HEK293 (cell line): Measurements from ENCODE around the gene ZNF541.

Experiments
- CTCF ChIA-PET: fragments of 350-600 bp; formaldehyde crosslinking; extraction: SDS; loops from one replicate; lab custom pipeline; 2021; ENCODE audit warnings: antibody characterized with exemption; lab: Yijun Ruan, JAX
- POLR2A ChIA-PET: fragments of 300-600 bp; formaldehyde crosslinking; extraction: SDS; loops from one replicate; lab custom pipeline; 2020; ENCODE audit warnings: antibody characterized with exemption, inconsistent platforms; lab: Yijun Ruan, JAX
- H3K27ac ChIP-seq: fragments of 200-500 bp; sonication (Bioruptor generic); 2 replicates; pipeline ENCODE4 v1.5.1; 2014; ENCODE audit warnings: low read depth, low read length, control low read depth, inconsistent platforms; ENCODE audit errors: extremely low read depth
- H3K36me3 ChIP-seq, 2 experiments: fragments of 200-500 bp in 1 of 2; sonication (Bioruptor generic) in 1 of 2; 1 replicate in 1 of 2; 2 replicates in 1 of 2; pipeline ENCODE4 v1.5.1; 2014 to 2017; ENCODE audit warnings: inconsistent platforms in 2 of 2, low read length in 2 of 2; ENCODE audit not compliant: control insufficient read depth in 2 of 2, insufficient read depth in 1 of 2
- H3K4me1 ChIP-seq: fragments of 200-500 bp; sonication (Bioruptor generic); 2 replicates; pipeline ENCODE4 v1.5.1; 2014; ENCODE audit warnings: mild to moderate bottlenecking, low read length, inconsistent platforms; ENCODE audit not compliant: control insufficient read depth, insufficient read depth
- H3K4me3 ChIP-seq: 2 replicates; pipeline ENCODE4 v1.5.1; 2011; ENCODE audit warnings: low read depth, mild to moderate bottlenecking, control low read depth, low read length, moderate library complexity
- H3K9me3 ChIP-seq: fragments of 200-500 bp; sonication (Bioruptor generic); 2 replicates; pipeline ENCODE4 v1.5.1; 2014; ENCODE audit warnings: low read depth, low read length, inconsistent platforms; ENCODE audit not compliant: control insufficient read depth, insufficient read depth
- EGR2 ChIP-seq: fragments of 450-650 bp; formaldehyde crosslinking; IDR thresholded peaks from 2 replicates; pipeline ENCODE4 v1.5.1; 2016; ENCODE audit warnings: low read depth, missing biosample characterization, missing genetic modification characterization
- GLIS1 ChIP-seq: fragments of 450-650 bp; formaldehyde crosslinking; IDR thresholded peaks from 2 replicates; pipeline ENCODE4 v1.5.1; 2016; ENCODE audit warnings: missing biosample characterization, missing genetic modification characterization
- KLF16 ChIP-seq: fragments of 450-650 bp; formaldehyde crosslinking; IDR thresholded peaks from 2 replicates; pipeline ENCODE4 v1.5.1; 2017; ENCODE audit warnings: missing biosample characterization, missing genetic modification characterization
- OVOL3 ChIP-seq: fragments of 450-650 bp; formaldehyde crosslinking; IDR thresholded peaks from 2 replicates; pipeline ENCODE4 v1.5.1; 2016; ENCODE audit warnings: missing biosample characterization, missing genetic modification characterization
- PRDM1 ChIP-seq: fragments of 450-650 bp; formaldehyde crosslinking; IDR thresholded peaks from 2 replicates; pipeline ENCODE4; 2016; ENCODE audit warnings: missing biosample characterization, missing genetic modification characterization
- ZFHX2 ChIP-seq: fragments of 450-650 bp; formaldehyde crosslinking; conservative IDR thresholded peaks from 2 replicates; pipeline ENCODE4 v1.5.1; 2016; ENCODE audit warnings: missing biosample characterization, missing genetic modification characterization
- ZFP41 ChIP-seq: fragments of 450-650 bp; formaldehyde crosslinking; IDR thresholded peaks from 2 replicates; pipeline ENCODE4 v1.5.1; 2016; ENCODE audit warnings: missing biosample characterization, missing genetic modification characterization, borderline replicate concordance
- ZNF157 ChIP-seq: fragments of 450-650 bp; formaldehyde crosslinking; IDR thresholded peaks from 2 replicates; pipeline ENCODE4 v1.5.1; 2016; ENCODE audit warnings: missing biosample characterization, missing genetic modification characterization
- ZNF174 ChIP-seq: fragments of 450-650 bp; formaldehyde crosslinking; IDR thresholded peaks from 2 replicates; pipeline ENCODE4 v1.5.0; 2017; ENCODE audit warnings: missing biosample characterization, mild to moderate bottlenecking, missing genetic modification characterization
- ZNF391 ChIP-seq: fragments of 450-650 bp; formaldehyde crosslinking; IDR thresholded peaks from 2 replicates; pipeline ENCODE4 v1.5.1; 2016; ENCODE audit warnings: low read depth, missing biosample characterization, missing genetic modification characterization, borderline replicate concordance
- ZNF548 ChIP-seq: fragments of 450-650 bp; formaldehyde crosslinking; IDR thresholded peaks from 2 replicates; pipeline ENCODE4 v1.5.1; 2016; ENCODE audit warnings: missing biosample characterization, missing genetic modification characterization
- ZNF664 ChIP-seq: fragments of 450-650 bp; formaldehyde crosslinking; IDR thresholded peaks from 2 replicates; pipeline ENCODE4 v1.5.1; 2016; ENCODE audit warnings: missing biosample characterization, missing genetic modification characterization
- TF ChIP-seq, protein P1 (sequence below): fragments of 450-650 bp; formaldehyde crosslinking; conservative IDR thresholded peaks from 2 replicates; pipeline ENCODE4 v1.5.1; 2016; ENCODE audit warnings: low read depth, missing biosample characterization, missing genetic modification characterization
- TF ChIP-seq, protein P2 (sequence below): fragments of 450-650 bp; formaldehyde crosslinking; IDR thresholded peaks from 2 replicates; pipeline ENCODE4 v1.5.1; 2016; ENCODE audit warnings: missing biosample characterization, missing genetic modification characterization
- TF ChIP-seq, protein P3 (sequence below): fragments of 450-650 bp; formaldehyde crosslinking; IDR thresholded peaks from 2 replicates; pipeline ENCODE4 v1.5.0; 2017; ENCODE audit warnings: missing biosample characterization, missing genetic modification characterization, borderline replicate concordance

Gene ZNF541

DNA sequence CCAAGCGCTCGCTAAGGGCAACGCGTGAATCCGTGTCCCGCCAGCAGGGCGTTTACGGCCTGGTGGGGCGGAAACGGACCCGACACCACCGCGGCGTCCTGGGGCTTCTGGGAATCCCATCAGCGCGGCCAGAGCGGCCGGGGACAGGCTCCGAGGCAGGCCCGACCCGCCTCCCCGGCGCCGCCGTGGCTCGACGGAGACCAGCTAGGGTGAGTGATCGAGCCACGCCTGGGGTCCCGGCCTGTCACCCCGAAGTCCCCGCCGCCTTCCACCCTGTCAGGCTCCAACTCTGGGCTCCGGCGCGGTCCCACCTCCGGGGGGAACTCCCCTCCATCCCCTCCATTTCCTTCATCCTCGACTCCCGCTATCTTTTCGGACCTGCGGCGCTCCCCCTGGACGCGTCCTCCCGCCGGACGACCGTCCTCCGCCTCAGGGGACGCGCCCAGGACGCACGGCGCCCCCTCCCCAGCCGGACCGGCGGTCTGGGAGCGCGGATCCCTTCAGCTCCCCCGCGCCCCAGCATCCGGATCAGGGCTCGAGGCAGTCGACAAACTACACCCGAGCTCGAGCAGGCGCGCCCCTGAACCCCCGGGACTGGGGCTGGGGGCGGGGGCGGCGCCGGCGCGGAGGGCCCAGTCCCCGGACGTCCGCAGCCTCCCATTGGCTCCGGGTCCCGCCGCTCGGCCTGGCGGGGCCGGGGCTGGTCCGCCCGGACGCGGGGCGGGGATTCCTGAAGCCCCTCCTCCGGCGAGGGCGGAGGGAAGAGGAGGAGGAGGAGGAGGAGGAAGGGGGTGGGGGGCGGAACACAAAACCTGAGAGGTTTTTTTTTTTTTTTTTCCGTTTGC is 35.3 kb upstream of the ZNF541 start (continued):
- TF ChIP-seq, protein P1, sequence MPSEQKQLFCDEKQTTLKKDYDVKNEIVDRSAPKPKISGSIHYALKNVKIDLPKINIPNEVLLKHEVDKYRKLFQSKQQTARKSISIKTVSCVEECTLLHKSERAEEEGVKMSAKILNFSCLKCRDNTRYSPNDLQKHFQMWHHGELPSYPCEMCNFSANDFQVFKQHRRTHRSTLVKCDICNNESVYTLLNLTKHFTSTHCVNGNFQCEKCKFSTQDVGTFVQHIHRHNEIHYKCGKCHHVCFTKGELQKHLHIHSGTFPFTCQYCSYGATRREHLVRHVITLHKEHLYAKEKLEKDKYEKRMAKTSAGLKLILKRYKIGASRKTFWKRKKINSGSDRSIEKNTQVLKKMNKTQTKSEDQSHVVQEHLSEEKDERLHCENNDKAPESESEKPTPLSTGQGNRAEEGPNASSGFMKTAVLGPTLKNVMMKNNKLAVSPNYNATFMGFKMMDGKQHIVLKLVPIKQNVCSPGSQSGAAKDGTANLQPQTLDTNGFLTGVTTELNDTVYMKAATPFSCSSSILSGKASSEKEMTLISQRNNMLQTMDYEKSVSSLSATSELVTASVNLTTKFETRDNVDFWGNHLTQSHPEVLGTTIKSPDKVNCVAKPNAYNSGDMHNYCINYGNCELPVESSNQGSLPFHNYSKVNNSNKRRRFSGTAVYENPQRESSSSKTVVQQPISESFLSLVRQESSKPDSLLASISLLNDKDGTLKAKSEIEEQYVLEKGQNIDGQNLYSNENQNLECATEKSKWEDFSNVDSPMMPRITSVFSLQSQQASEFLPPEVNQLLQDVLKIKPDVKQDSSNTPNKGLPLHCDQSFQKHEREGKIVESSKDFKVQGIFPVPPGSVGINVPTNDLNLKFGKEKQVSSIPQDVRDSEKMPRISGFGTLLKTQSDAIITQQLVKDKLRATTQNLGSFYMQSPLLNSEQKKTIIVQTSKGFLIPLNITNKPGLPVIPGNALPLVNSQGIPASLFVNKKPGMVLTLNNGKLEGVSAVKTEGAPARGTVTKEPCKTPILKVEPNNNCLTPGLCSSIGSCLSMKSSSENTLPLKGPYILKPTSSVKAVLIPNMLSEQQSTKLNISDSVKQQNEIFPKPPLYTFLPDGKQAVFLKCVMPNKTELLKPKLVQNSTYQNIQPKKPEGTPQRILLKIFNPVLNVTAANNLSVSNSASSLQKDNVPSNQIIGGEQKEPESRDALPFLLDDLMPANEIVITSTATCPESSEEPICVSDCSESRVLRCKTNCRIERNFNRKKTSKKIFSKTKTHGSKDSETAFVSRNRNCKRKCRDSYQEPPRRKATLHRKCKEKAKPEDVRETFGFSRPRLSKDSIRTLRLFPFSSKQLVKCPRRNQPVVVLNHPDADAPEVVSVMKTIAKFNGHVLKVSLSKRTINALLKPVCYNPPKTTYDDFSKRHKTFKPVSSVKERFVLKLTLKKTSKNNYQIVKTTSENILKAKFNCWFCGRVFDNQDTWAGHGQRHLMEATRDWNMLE (tag by site-specific recombination): no peak
- TF ChIP-seq, protein P2, sequence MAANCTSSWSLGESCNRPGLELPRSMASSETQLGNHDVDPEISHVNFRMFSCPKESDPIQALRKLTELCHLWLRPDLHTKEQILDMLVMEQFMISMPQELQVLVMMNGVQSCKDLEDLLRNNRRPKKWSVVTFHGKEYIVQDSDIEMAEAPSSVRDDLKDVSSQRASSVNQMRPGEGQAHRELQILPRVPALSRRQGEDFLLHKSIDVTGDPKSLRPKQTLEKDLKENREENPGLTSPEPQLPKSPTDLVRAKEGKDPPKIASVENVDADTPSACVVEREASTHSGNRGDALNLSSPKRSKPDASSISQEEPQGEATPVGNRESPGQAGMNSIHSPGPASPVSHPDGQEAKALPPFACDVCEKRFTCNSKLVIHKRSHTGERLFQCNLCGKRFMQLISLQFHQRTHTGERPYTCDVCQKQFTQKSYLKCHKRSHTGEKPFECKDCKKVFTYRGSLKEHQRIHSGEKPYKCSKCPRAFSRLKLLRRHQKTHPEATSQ (tag by site-specific recombination): no peak
- TF ChIP-seq ZNF157 (tag by site-specific recombination) (no peak), OVOL3 (tag by site-specific recombination) (0 out of 2 replicates have a peak, but pooled peaks have one; percentile 48), ZNF174 (tag by site-specific recombination) (no peak)

DNA sequence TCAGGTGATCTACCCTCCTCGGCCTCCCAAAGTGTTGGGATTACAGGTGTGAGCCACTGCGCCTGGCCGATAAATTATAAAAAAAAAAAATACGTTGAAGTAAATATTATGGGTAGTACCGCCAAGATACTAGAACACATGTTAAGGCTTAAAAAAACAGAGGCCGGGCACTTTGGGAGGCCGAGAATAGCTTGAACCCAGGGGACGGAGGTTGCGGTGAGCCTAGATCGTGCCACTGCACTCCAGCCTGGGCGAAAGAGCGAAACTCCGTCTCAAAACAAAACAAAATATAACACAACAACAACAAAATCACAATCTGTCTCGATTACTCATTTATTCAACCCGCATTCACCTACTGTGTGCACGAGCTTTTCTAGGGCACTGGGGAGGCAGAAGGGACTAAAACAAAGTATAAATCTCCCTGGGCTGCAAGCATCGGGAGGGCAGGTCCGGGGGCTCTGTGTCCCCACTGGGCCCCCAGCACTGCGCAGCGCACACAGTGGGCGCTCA is 34.7 kb upstream of the ZNF541 start:
- TF ChIP-seq PRDM1 (tag by site-specific recombination) (no peak), GLIS1 (tag by site-specific recombination) (peak; percentile 88)
- Histone ChIP-seq H3K27ac (peak overlapping the region; percentile 98), H3K36me3 (peaks cover 5 to 8% of the 10 kb centered on the region in 2 experiments; a peak in 2 of 3 replicates), H3K9me3 (no peaks in the 10 kb centered on the region), H3K4me1 (peaks cover 3% of the 10 kb centered on the region; the same call in 1 of the 2 replicates), H3K4me3 (peak overlapping the region; percentile 68)
- ChIA-PET POLR2A (interaction anchor here (0.6 to 1.6 kb wide), 5 partner anchors 8 to 179 kb away, joined by 3 to 6 read pairs (median 3); no protein-coding TSS in a partner anchor), CTCF (interaction anchor here (0.6 to 1.2 kb wide), 2 partner anchors 89 to 172 kb away, joined by 3 to 4 read pairs; no protein-coding TSS in a partner anchor)

DNA sequence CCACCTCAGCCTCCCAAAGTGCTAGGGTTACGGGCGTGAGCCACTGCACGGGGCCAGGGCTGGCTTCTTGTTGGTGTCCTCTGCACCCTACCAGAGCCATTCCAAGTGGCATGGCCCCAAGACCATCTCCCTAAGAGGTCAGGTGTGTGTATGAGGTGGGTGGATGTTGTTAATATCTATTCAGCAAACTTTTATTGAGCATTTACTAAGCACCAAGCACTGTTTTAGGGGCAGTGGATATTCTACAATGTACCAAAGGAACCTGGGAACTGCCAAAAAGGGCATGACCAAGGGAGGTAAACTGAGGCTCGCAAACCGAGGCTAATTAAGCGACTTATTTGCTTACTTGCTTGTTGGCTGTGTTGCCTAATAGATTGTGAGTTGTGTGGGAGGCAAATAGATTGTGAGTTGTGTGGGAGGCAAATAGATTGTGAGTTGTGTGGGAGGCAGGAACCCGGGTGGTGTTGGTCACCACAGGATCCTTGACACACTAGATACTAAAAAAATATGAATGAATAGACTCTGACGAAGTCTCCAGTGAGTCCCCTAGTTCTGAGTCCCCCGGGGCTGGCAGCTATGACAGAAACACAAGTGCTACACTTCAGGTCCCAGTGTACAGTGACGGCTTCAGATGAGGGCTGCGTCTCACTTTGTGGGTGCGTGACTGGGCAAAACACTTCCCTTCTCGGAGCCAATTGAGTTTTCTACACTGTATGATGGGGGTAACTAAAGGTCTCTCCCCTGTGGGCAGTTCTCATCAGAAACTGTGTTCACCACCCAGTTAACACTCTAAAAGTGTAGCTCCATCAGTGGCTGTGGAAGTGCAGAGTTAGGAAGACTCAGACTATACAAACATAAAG is 31.0 kb upstream of the ZNF541 start:
- ChIA-PET CTCF (interaction anchor here (0.9 to 1.4 kb wide), 3 partner anchors 88 to 176 kb away, joined by 5 to 7 read pairs (median 5); no protein-coding TSS in a partner anchor), POLR2A (interaction anchor here (0.5 to 1.8 kb wide), 4 partner anchors 33 to 370 kb away, joined by 3 to 5 read pairs (median 4); no protein-coding TSS in a partner anchor)
- H3K4me3 ChIP-seq: no peak overlapping the region
- H3K9me3 ChIP-seq: no peaks in the 10 kb centered on the region
- peaks cover 5% of the 10 kb centered on the region; the same call in 1 of the 2 replicates for H3K4me1 ChIP-seq
- no peak overlapping the region for H3K27ac ChIP-seq
- TF ChIP-seq, protein P3, sequence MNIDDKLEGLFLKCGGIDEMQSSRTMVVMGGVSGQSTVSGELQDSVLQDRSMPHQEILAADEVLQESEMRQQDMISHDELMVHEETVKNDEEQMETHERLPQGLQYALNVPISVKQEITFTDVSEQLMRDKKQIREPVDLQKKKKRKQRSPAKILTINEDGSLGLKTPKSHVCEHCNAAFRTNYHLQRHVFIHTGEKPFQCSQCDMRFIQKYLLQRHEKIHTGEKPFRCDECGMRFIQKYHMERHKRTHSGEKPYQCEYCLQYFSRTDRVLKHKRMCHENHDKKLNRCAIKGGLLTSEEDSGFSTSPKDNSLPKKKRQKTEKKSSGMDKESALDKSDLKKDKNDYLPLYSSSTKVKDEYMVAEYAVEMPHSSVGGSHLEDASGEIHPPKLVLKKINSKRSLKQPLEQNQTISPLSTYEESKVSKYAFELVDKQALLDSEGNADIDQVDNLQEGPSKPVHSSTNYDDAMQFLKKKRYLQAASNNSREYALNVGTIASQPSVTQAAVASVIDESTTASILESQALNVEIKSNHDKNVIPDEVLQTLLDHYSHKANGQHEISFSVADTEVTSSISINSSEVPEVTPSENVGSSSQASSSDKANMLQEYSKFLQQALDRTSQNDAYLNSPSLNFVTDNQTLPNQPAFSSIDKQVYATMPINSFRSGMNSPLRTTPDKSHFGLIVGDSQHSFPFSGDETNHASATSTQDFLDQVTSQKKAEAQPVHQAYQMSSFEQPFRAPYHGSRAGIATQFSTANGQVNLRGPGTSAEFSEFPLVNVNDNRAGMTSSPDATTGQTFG (tag by site-specific recombination): no peak
- no peak for TF ChIP-seq ZFP41 (tag by site-specific recombination)
- TF ChIP-seq ZNF391 (tag by site-specific recombination): no peak
- TF ChIP-seq GLIS1 (tag by site-specific recombination): peak; percentile 28; the same call in 1 of the 2 replicates
- TF ChIP-seq KLF16 (tag by site-specific recombination): no peak
- TF ChIP-seq ZNF664 (tag by site-specific recombination): peak; percentile 97
- TF ChIP-seq EGR2: peak; percentile 98
- peak; percentile 99 for TF ChIP-seq ZFHX2 (tag by site-specific recombination)
- TF ChIP-seq ZNF548: no peak
- peaks cover 0 to 2% of the 10 kb centered on the region in 2 experiments; a peak in 2 of 3 replicates for H3K36me3 ChIP-seq
